ENCODE data around the gene MBD2.

MBD2 gene

DNA sequence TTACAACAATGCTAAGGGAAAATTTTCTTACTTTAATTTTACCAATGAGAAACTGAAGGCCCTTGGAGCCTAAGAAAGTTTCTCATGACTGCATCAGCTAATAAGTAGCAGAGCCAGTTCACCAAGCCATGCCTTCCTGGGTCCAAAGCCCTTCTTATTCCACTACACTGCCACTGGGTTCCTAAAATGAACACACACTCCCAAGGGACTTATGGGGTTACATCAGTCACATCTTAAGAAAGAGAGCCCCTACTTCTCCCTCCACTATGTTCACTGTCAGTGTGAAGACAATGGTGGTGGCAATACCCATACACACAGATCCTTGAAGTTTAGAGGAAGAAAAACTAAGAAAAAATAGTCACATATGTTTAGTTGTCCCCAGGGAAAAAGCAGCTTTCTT, 20.6 kb downstream of the MBD2 start:
- no peak overlapping the region for H3K4me3 ChIP-seq (ENCODE audit: insufficient read depth, low read length, poor library complexity, severe bottlenecking)
- H3K9me2 ChIP-seq (replicated peaks; ENCODE audit: insufficient read depth, low read length), result no peaks in the 10 kb centered on the region
- H3K9ac ChIP-seq (ENCODE audit: low read length), result no peak overlapping the region
- no peaks in the 10 kb centered on the region for H3K9me3 ChIP-seq (ENCODE audit: insufficient read depth, low read length)
- TF ChIP-seq, protein P1, sequence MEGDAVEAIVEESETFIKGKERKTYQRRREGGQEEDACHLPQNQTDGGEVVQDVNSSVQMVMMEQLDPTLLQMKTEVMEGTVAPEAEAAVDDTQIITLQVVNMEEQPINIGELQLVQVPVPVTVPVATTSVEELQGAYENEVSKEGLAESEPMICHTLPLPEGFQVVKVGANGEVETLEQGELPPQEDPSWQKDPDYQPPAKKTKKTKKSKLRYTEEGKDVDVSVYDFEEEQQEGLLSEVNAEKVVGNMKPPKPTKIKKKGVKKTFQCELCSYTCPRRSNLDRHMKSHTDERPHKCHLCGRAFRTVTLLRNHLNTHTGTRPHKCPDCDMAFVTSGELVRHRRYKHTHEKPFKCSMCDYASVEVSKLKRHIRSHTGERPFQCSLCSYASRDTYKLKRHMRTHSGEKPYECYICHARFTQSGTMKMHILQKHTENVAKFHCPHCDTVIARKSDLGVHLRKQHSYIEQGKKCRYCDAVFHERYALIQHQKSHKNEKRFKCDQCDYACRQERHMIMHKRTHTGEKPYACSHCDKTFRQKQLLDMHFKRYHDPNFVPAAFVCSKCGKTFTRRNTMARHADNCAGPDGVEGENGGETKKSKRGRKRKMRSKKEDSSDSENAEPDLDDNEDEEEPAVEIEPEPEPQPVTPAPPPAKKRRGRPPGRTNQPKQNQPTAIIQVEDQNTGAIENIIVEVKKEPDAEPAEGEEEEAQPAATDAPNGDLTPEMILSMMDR (IDR thresholded peaks at IDR 0.05; ENCODE audit: insufficient read depth, low read length, poor library complexity, severe bottlenecking), result no peak
- TF ChIP-seq EZH2phosphoT487 (conservative IDR thresholded peaks at IDR 0.05; ENCODE audit: low read length), result no peak
- H2AFZ ChIP-seq (ENCODE audit: low read depth, low read length, severe bottlenecking), result no peak overlapping the region
- H3K27ac ChIP-seq (ENCODE audit: low read depth, low read length), result no peak overlapping the region
- no peaks in the 10 kb centered on the region; the same call in 1 of the 2 replicates for H3F3A ChIP-seq (ENCODE audit: insufficient read depth)
- H3K36me3 ChIP-seq (ENCODE audit: low read length), result peaks cover 51% of the 10 kb centered on the region
- H3K4me2 ChIP-seq (ENCODE audit: low read depth, low read length, poor library complexity, severe bottlenecking), result no peak overlapping the region
- H3K27me3 ChIP-seq (ENCODE audit: low read length), result no peaks in the 10 kb centered on the region
- H3K79me2 ChIP-seq (ENCODE audit: insufficient read depth, low read length), result peaks cover 97% of the 10 kb centered on the region
- H4K20me1 ChIP-seq (ENCODE audit: low read depth, low read length), result peaks cover 38% of the 10 kb centered on the region

DNA sequence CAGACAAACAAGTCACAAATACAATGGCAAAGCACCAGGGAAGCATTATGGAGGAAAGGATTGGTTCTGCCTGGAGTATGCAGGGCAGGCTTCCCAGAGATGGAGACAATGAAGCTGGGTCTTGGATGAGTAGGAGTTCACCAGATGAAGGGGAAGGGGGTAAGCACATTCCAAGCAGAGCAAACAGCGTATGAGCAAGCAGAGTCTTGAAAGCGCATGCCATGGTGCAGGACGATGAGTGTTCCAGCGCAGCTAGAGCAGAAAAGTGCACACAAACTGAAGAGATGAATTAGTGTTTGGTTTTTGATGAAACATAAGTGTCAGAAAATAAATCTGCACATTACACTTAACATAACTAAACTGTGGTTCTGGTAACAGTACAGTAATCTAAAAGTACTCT, 21.6 kb downstream of the MBD2 start:
- Histone ChIP-seq H2AFZ (ENCODE audit: low read depth, low read length, severe bottlenecking) (no peak overlapping the region), H4K20me1 (ENCODE audit: low read depth, low read length) (peaks cover 40% of the 10 kb centered on the region), H3K27me3 (ENCODE audit: low read length) (no peaks in the 10 kb centered on the region), H3K4me2 (ENCODE audit: low read depth, low read length, poor library complexity, severe bottlenecking) (no peak overlapping the region), H3K79me2 (ENCODE audit: insufficient read depth, low read length) (peaks cover 97% of the 10 kb centered on the region), H3K9me3 (ENCODE audit: insufficient read depth, low read length) (no peaks in the 10 kb centered on the region), H3F3A (ENCODE audit: insufficient read depth) (no peaks in the 10 kb centered on the region; the same call in 1 of the 2 replicates), H3K9me2 (replicated peaks; ENCODE audit: insufficient read depth, low read length) (no peaks in the 10 kb centered on the region), H3K4me3 (ENCODE audit: insufficient read depth, low read length, poor library complexity, severe bottlenecking) (no peak overlapping the region), H3K27ac (ENCODE audit: low read depth, low read length) (no peak overlapping the region), H3K9ac (ENCODE audit: low read length) (no peak overlapping the region), H3K36me3 (ENCODE audit: low read length) (peaks cover 54% of the 10 kb centered on the region)
- TF ChIP-seq EZH2phosphoT487 (conservative IDR thresholded peaks at IDR 0.05; ENCODE audit: low read length), result no peak
- TF ChIP-seq, protein P1 (IDR thresholded peaks at IDR 0.05; ENCODE audit: insufficient read depth, low read length, poor library complexity, severe bottlenecking), result no peak

DNA sequence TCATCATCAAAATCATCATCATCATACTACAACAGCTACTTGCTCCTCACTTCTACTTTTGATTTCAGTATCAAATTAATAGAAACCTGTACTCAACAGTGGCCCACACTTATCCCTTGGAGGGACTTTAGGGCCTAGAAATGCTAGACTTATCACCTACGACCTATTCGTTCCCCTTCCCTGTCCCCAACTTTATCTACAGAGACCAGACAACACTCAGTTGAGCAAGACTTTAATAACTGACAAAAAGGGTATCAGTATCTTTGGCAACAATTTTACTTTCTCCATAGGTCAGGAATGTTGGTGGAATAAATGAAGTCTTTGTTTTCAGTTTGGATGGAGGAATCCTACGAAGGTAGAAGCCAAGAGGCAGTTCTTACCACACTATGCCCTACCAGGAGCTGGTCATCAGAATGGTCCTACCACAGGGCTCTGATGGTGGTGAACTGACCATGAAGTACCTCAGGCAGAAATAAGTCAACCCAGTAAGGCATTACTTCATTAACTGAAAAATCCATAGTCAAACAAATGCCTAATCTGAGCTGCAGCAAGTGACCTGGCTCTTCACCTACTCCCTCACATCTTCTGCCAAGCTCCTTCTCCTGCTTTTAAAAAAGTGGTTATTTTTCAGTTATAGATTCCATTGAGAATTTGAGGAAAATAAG, 26.6 kb downstream of the MBD2 start:
- Histone ChIP-seq H3K9me3 (ENCODE audit: insufficient read depth, low read length) (no peaks in the 10 kb centered on the region), H3K9me2 (replicated peaks; ENCODE audit: insufficient read depth, low read length) (no peaks in the 10 kb centered on the region), H4K20me1 (ENCODE audit: low read depth, low read length) (peaks cover 51% of the 10 kb centered on the region), H3K27me3 (ENCODE audit: low read length) (no peaks in the 10 kb centered on the region), H3K27ac (ENCODE audit: low read depth, low read length) (no peak overlapping the region), H2AFZ (ENCODE audit: low read depth, low read length, severe bottlenecking) (no peak overlapping the region), H3K4me2 (ENCODE audit: low read depth, low read length, poor library complexity, severe bottlenecking) (no peak overlapping the region), H3K79me2 (ENCODE audit: insufficient read depth, low read length) (peaks cover 96% of the 10 kb centered on the region), H3F3A (ENCODE audit: insufficient read depth) (peaks cover 27% of the 10 kb centered on the region; the same call in 1 of the 2 replicates), H3K9ac (ENCODE audit: low read length) (no peak overlapping the region), H3K36me3 (ENCODE audit: low read length) (peaks cover 54% of the 10 kb centered on the region), H3K4me3 (ENCODE audit: insufficient read depth, low read length, poor library complexity, severe bottlenecking) (no peak overlapping the region)
- TF ChIP-seq EZH2phosphoT487 (conservative IDR thresholded peaks at IDR 0.05; ENCODE audit: low read length), result no peak
- TF ChIP-seq, protein P1 (IDR thresholded peaks at IDR 0.05; ENCODE audit: insufficient read depth, low read length, poor library complexity, severe bottlenecking), result no peak
